ENCODE measurements around the gene PARN. TPM values are rescaled to one million over a fixed set of nuclear protein-coding genes. Genes with fewer than 3 reads are reported as not detected.

The PARN gene, protein sequence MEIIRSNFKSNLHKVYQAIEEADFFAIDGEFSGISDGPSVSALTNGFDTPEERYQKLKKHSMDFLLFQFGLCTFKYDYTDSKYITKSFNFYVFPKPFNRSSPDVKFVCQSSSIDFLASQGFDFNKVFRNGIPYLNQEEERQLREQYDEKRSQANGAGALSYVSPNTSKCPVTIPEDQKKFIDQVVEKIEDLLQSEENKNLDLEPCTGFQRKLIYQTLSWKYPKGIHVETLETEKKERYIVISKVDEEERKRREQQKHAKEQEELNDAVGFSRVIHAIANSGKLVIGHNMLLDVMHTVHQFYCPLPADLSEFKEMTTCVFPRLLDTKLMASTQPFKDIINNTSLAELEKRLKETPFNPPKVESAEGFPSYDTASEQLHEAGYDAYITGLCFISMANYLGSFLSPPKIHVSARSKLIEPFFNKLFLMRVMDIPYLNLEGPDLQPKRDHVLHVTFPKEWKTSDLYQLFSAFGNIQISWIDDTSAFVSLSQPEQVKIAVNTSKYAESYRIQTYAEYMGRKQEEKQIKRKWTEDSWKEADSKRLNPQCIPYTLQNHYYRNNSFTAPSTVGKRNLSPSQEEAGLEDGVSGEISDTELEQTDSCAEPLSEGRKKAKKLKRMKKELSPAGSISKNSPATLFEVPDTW
- 27.3 and 28.4 TPM in 2 replicates for total RNA-seq

DNA sequence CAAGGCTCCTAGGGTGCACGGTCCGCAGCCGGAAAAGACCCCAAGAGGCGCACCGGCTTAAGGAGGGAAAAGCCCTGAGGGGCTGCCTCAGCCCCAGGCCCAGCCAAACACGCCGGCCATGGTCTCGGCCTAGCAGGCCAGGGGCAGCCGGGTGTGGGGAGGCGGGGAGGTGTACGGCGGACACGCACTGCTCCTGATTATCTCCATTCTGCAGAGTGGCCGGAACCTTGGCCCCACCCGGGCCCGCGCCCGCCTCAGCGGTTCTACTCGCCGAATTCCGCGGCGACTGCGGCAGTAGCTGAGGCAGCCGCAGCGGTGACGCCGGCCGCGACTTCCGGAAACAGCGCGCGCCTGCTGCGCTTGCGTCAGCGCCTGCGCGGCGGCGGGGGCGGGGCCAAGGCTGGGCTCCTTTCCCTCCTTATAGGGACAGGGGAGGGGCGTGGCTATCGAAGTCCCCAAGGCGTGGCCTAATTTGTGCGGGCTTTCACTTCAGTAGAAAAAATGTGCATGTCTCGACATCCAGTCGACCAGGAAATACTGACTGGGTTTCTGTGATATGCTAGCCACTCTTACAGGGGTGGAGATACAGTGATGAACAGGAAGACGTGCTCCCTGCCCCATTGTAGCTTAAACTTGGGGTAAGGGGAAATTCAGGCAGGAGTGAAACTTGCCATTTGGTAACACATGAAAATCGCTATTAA, at the start of gene PARN:
TSS of gene PARN (minus strand) at position 342 of the 701 bp plus-strand sequence. CDS start at position 207, 135 bp downstream.

DNA sequence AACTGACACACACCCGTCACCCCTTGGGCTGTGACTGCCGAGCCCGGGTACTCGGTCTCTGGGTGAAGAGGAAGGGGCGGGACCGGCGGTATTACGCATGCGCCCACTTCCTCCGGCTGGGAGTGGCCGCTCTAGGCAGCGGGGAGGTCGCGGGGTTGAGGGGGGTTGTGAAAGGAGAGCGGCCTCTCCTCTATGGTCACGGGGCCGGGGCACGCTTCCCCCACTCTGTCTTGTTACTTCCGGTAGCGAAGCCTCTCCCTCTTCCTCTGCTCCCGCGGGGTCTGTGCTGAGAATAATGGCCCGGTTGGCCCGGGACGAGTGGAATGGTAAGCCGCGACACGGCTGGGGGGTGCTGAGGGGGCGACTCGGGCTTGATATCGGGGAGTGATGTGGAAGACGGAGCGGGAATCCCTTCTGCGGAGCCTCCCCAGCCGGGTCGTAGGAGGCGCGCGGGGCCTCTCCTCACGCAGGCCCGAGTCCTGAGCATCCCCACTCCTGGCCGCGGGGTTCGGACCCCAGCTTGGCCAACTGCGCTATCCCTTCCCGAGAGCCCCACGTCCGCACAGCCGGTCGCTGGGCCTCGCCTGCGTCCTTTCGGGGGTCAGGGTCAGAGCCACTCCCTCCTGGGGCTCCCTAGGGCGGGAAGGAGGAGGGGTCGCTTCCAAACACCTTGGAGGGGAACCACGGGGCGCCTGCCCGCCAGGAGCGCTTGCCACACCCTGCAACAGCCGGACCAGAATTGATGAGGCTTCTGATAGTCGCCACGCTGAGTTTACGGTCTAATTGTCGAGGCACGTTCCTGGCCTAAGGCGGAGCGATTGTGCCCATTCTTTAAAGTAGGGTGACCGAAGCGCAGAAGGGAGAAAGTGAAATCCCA, 2.9 kb upstream of the PARN start, which contains the start of gene BFAR:
TSS of gene BFAR (plus strand) at position 259 of the 877 bp plus-strand sequence. CDS start 11,396 bp downstream, outside the sequence.

Small RNA genes lying within 50 kb of the gene (small RNA-seq; reads per million reads assigned to genes)
- gene RN7SL274P (not detected), gene RNU7-125P (not detected)

Other genes with a start within 250 kb of the PARN start
- 74.1 and 78.9 TPM in 2 replicates for gene BFAR, start 2.7 kb upstream of the PARN start, total RNA-seq
- gene PLA2G10, start 64.0 kb upstream of the PARN start, total RNA-seq = not detected in 2 replicates
- gene NPIPA3, start 73.2 kb upstream of the PARN start, total RNA-seq = 0.24 TPM in 1 of 2 replicates, not detected in the other
- 0.24 and 0.32 TPM in 2 replicates for gene NPIPA2, start 112.3 kb upstream of the PARN start, total RNA-seq
- gene NOMO1, start 203.5 kb upstream of the PARN start, total RNA-seq = 86.5 and 93.6 TPM in 2 replicates